Stimulated activated naive B cell treated with anti-CD40 and anti-IgM and Interleukin-4, amounts not matched to agents 10 μg/mL and 1 μg/mL and 100 μg/mL, for 72 hours (primary cell): ENCODE results near the gene MS4A15.
A peak's percentile ranks its signal among the peaks of the same experiment; 100 is the strongest.
"Not testable (repeated sequence)": the region's sequence is repeated elsewhere in the genome, so short reads cannot be mapped to it uniquely, and the experiment has no call there.

Experiments
- ATAC-seq, 2 donors: fragments of 150-1000 bp; cut with Tn5 transposase; replicated peaks; 2 replicates each; pipeline ENCODE4 v1.10.0; 2021; ENCODE audit warnings: moderate library complexity in 1 of 2
- DNase-seq: peaks from one replicate; pipeline ENCODE4 v3.0.0; 2021
- H3K27ac Mint-ChIP-seq: one replicate; pipeline ENCODE4 v1.8.0; 2022; ENCODE audit warnings: mild to moderate bottlenecking, mixed read lengths
- H3K27me3 Mint-ChIP-seq, 2 donors: one replicate each; pipeline ENCODE4 v1.8.0; 2022; ENCODE audit warnings: mixed read lengths in 2 of 2
- H3K36me3 Mint-ChIP-seq, 2 donors: one replicate each; pipeline ENCODE4 v1.8.0; 2022; ENCODE audit warnings: mixed read lengths in 2 of 2, mild to moderate bottlenecking in 1 of 2
- H3K4me1 Mint-ChIP-seq, 2 donors: one replicate each; pipeline ENCODE4 v1.8.0; 2022; ENCODE audit warnings: mixed read lengths in 2 of 2, mild to moderate bottlenecking in 1 of 2
- H3K4me3 Mint-ChIP-seq, 2 donors: one replicate each; pipeline ENCODE4 v1.8.0; 2022; ENCODE audit warnings: mild to moderate bottlenecking in 2 of 2, mixed read lengths in 2 of 2, moderate library complexity in 1 of 2
- H3K9me3 Mint-ChIP-seq, 2 donors: one replicate each; pipeline ENCODE4 v1.8.0; 2022; ENCODE audit warnings: mixed read lengths in 2 of 2, mild to moderate bottlenecking in 1 of 2

The MS4A15 gene

DNA sequence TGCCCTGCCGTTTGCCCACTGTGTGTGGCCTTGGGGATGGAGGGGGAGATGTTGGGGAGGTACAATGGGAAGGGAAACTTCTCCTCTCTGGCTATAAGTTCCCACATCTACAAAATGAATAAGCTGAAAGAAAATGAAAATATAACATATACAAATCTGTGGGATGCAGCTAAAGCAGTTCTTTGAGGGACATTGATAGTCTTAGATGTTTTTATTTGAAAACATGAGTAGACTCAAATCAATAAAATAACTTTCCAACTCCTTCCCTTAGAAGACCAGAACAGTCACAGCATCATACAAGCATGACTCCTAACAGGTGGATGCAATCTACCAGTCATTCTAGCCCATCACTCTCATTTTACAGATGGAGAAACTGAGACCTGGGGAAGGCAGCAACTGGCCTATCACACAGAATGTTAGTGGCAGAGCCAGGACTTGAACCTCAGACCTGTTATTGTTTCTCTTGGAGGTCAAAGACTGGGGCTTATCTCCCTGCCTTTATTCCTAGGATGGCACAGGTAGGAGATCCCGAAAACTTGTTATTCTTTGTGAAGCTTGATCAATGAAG, 60.0 kb downstream of the MS4A15 start:
- Mint-ChIP-seq H3K36me3 (no peaks in the 10 kb centered on the region), H3K4me1 (peaks cover 5 to 7% of the 10 kb centered on the region in 2 donors), H3K4me3 (no peak overlapping the region), H3K27me3 (peaks cover 13 to 15% of the 10 kb centered on the region in 2 donors), H3K9me3 (peaks cover 0 to 2% of the 10 kb centered on the region in 2 donors), H3K27ac (no peak overlapping the region)
- DNase-seq (no peak), ATAC-seq (no peak)

DNA sequence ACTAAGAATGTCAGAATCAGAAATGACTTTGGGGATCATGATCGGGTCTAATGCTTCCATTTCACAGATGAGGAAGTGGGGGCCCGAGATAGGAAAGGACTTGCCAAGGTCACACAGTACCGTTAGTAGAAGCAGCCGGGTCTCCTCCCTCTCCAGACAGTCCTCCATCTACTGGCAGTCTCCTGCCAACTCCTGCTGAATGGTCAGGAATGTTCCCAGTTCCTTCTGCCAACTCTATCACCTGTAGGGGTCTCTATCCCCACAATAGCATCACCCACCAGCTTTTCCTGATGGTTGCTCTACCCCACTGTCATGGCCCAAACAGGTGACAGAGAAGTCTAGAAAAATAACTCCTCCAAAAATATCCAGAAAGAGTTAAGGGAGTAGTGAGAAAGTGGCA, 61.4 kb downstream of the MS4A15 start:
- no peak for DNase-seq
- no peaks in the 10 kb centered on the region for H3K36me3 Mint-ChIP-seq
- no peak overlapping the region for H3K27ac Mint-ChIP-seq
- peaks cover 10 to 16% of the 10 kb centered on the region in 2 donors for H3K4me1 Mint-ChIP-seq
- peaks cover 8 to 12% of the 10 kb centered on the region in 2 donors for H3K27me3 Mint-ChIP-seq
- peaks cover 0 to 2% of the 10 kb centered on the region in 2 donors for H3K9me3 Mint-ChIP-seq
- H3K4me3 Mint-ChIP-seq, result no peak overlapping the region
- ATAC-seq, result no peak

DNA sequence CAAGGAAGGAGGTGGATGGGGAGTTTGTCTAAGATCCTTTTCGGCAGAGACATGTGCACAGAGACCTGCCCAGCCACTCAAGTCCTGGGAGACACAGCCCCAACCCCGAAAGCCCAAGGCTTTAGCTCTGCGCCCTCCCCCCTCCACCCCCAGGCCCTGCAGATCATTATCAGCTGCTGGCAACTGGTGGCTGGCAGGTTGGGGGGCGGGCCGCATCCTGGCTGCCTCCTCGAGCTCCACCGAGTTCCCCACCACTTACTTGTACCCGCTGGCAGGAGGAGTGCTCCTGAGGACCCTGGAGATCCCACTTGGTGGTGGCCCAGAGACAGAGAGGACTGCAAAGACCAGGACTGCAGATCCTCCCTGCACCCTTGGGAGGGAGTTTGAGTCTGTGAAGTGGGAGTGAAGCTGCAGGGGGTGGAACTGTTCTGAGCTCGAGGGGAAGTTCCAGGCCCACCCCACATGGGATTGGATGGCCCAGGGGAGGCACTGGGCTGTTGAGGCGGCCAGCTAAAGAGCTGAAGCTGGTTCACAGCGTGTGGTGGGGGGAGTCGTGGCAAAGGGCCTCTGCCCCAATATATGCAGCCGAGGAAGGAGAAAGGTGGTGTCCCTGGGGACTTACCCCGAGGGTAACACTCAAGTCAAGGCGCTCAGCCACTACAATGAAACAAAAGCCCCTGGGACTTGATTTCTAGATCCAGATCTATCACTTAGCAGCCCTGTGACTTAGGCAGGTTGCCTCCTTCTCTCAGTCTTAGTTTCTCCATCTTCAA, 65.3 kb downstream of the MS4A15 start:
- Mint-ChIP-seq H3K27me3 (peaks cover 11 to 14% of the 10 kb centered on the region in 2 donors), H3K9me3 (no peaks in the 10 kb centered on the region), H3K4me3 (peak overlapping the region in 1 of 2 donors; percentile 10), H3K27ac (no peak overlapping the region), H3K36me3 (no peaks in the 10 kb centered on the region), H3K4me1 (peaks cover 6 to 10% of the 10 kb centered on the region in 2 donors)
- DNase-seq, result peak; percentile 18
- peak; percentile 64 to 78 for ATAC-seq

DNA sequence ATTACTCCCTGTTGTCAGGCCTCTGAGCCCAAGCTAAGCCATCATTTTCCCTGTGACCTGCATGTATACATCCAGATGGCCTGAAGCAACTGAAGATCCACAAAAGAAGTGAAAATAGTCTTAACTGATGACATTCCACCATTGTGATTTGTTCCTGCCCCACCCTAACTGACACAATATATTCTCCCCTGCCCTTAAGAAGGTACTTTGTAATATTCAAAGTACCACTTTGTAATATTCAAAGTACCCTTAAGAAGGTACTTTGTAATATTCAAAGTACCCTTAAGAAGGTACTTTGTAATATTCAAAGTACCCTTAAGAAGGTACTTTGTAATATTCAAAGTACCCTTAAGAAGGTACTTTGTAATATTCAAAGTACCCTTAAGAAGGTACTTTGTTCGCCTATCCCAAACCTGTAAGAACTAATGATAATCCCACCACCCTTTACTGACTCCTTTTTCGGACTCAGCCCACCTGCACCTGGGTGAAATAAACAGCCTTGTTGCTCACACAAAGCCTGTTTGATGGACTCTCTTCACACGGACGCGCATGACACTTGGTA, 67.2 kb downstream of the MS4A15 start:
- H3K36me3 Mint-ChIP-seq, ATAC-seq, H3K27ac Mint-ChIP-seq, H3K9me3 Mint-ChIP-seq, DNase-seq, H3K4me3 Mint-ChIP-seq: not testable (repeated sequence)
- peaks cover 6 to 10% of the 10 kb centered on the region in 2 donors for H3K4me1 Mint-ChIP-seq
- peaks cover 10 to 28% of the 10 kb centered on the region in 2 donors for H3K27me3 Mint-ChIP-seq

DNA sequence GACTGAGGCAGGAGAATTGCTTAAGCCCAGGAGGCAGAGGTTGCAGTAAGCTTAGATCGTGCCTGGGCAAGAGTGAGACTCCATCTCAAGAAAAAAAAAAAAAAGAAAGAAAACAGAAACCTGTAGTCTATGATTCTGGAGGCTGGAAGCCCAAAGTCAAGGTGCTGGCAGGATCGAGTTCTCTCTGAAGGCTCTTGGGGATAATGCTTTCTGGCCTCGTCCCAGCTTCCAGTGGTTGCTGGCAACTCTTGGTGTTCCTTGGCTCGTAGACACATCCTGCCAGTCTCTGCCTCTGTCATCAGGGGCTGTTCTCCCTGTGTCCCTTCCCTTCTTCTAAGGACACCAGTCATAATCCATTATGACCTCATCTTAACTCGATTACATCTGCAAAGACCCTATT, 68.5 kb downstream of the MS4A15 start:
- H3K36me3 Mint-ChIP-seq, result no peaks in the 10 kb centered on the region
- H3K27ac Mint-ChIP-seq, result no peak overlapping the region
- no peaks in the 10 kb centered on the region for H3K9me3 Mint-ChIP-seq
- H3K4me1 Mint-ChIP-seq, result peaks cover 6 to 10% of the 10 kb centered on the region in 2 donors
- no peak overlapping the region for H3K4me3 Mint-ChIP-seq
- DNase-seq (no peak), ATAC-seq (no peak)
- H3K27me3 Mint-ChIP-seq, result peaks cover 7 to 27% of the 10 kb centered on the region in 2 donors

DNA sequence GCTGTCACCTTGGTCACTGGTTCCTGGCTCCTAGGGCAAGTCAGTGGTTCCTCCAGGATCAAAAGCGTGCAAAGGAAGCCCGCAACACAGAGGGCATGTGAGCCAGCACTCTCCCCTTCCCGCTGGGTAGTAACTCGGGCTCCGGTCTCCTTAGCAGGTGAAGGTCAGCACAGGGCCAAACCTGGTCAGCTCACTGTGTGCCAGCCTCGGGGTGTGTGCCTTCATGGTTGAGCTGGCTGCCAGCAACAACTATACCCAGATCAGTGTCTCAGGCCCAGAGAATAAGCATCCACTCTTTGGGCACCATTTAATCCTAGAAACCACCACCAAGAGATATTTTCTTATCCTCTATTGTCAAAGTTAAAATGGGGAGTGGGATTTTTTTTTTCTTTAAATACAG, 69.1 kb downstream of the MS4A15 start:
- ATAC-seq (no peak), DNase-seq (no peak)
- peaks cover 7 to 23% of the 10 kb centered on the region in 2 donors for H3K27me3 Mint-ChIP-seq
- no peak overlapping the region for H3K4me3 Mint-ChIP-seq
- H3K4me1 Mint-ChIP-seq, result peaks cover 6 to 14% of the 10 kb centered on the region in 2 donors
- no peaks in the 10 kb centered on the region for H3K36me3 Mint-ChIP-seq
- H3K27ac Mint-ChIP-seq, result no peak overlapping the region
- H3K9me3 Mint-ChIP-seq, result no peaks in the 10 kb centered on the region
